ENCODE measurements around the gene KCNQ5.
"Not testable (repeated sequence)": the region's sequence is repeated elsewhere in the genome, so short reads cannot be mapped to it uniquely, and the experiment has no call there.

Gene KCNQ5

GRCh38 chr6:72959821-72960220 is 338.0 kb downstream of the KCNQ5 start:
- no peak for DNase-seq

GRCh38 chr6:72963946-72964345 is 342.1 kb downstream of the KCNQ5 start:
- peak; percentile 15 for DNase-seq

- DNase-seq: peak; percentile 32
Measured at GRCh38 chr6:72966628-72967280, 344.9 kb downstream of the KCNQ5 start.

GRCh38 chr6:72967329-72967728 is 345.5 kb downstream of the KCNQ5 start:
- DNase-seq: no peak

- DNase-seq: peak; percentile 72
Measured at GRCh38 chr6:72968704-72969103, 346.8 kb downstream of the KCNQ5 start.

GRCh38 chr6:72969666-72970065 is 347.8 kb downstream of the KCNQ5 start:
- no peak for DNase-seq

GRCh38 chr6:72972579-72972978 is 350.7 kb downstream of the KCNQ5 start:
- DNase-seq: no peak

- DNase-seq: no peak
Measured at GRCh38 chr6:72974276-72974675, 352.4 kb downstream of the KCNQ5 start.

- DNase-seq: no peak
Measured at GRCh38 chr6:72975352-72975752, 353.5 kb downstream of the KCNQ5 start.

GRCh38 chr6:72976484-72976883 is 354.6 kb downstream of the KCNQ5 start:
- DNase-seq: no peak

- peak; percentile 17 for DNase-seq
Measured at GRCh38 chr6:72977114-72977513, 355.2 kb downstream of the KCNQ5 start.

GRCh38 chr6:72978808-72979207 is 356.9 kb downstream of the KCNQ5 start:
- not testable (repeated sequence) for DNase-seq

- not testable (repeated sequence) for DNase-seq
Measured at GRCh38 chr6:72984189-72984831, 362.4 kb downstream of the KCNQ5 start.

- DNase-seq: no peak
Measured at GRCh38 chr6:72984981-72985665, 363.3 kb downstream of the KCNQ5 start.

- DNase-seq: no peak
Measured at GRCh38 chr6:72987301-72987700, 365.4 kb downstream of the KCNQ5 start.

- no peak for DNase-seq
Measured at GRCh38 chr6:72999995-73000394, 378.1 kb downstream of the KCNQ5 start.

GRCh38 chr6:73000460-73000859 is 378.6 kb downstream of the KCNQ5 start:
- DNase-seq: no peak

GRCh38 chr6:73002588-73002987 is 380.7 kb downstream of the KCNQ5 start:
- no peak for DNase-seq

- DNase-seq: no peak
Measured at GRCh38 chr6:73003302-73003701, 381.4 kb downstream of the KCNQ5 start.

GRCh38 chr6:73004231-73004630 is 382.4 kb downstream of the KCNQ5 start:
- DNase-seq: no peak

- no peak for DNase-seq
Measured at GRCh38 chr6:73004861-73005260, 383.0 kb downstream of the KCNQ5 start.

- DNase-seq: peak; percentile 35
Measured at GRCh38 chr6:73006146-73006545, 384.3 kb downstream of the KCNQ5 start.

- DNase-seq: no peak
Measured at GRCh38 chr6:73011945-73012344, 390.1 kb downstream of the KCNQ5 start.

GRCh38 chr6:73017476-73017875 is 395.6 kb downstream of the KCNQ5 start:
- no peak for DNase-seq
